SKM-1 (cell line): ENCODE measurements around the gene POLD2.
"Not testable (repeated sequence)": the region's sequence is repeated elsewhere in the genome, so short reads cannot be mapped to it uniquely, and the experiment has no call there.

Source experiments
- DNase-seq: peaks from one replicate; lab custom pipeline; 2025; ENCODE audit not compliant: unreplicated experiment; lab: John Stamatoyannopoulos, UW

The POLD2 gene

DNA sequence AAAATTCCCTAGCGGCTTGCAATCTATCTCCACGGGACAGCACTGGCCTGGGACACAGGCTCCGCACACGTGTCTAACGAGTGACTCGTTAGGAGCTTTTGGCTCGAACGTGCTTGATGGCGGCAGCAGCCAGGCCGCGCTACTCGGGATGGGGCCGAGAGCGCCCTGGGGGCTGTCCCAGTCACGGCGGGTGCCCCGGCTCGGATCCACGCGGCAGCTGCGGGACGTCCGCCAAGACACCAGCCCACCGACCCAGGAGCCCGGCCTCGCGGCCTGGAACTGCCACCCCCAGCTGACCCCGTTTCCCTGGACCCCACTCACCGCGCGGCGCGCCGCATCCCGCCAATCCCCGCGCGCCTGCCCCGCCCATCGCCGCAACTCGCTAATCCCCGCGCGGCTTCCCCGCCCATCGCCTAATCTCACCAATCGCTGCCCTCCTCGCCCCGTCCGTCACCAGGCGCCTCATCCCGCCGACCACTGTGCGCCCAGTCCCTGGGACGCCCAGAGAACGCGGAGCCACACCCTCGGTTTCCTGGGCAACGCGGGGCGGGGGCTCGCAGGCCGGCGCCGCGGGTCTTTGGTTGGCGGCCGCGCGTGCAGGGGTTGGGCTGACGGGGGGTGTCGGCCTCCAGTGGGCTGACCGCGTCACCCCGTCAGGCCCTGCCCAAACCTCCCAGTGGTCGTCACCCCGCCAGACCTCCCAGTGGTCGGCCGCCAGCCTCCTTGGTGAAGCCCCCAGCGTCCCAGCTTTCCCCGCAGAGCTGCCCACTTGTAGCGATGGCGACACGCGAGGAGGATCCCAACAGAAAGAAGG, at the start of gene POLD2:
Gene POLD2, minus strand, starts transcription at position 359 of the 814 bp plus-strand sequence. CDS start 1,495 bp downstream, outside the sequence.
- DNase-seq: peak; percentile 83

DNA sequence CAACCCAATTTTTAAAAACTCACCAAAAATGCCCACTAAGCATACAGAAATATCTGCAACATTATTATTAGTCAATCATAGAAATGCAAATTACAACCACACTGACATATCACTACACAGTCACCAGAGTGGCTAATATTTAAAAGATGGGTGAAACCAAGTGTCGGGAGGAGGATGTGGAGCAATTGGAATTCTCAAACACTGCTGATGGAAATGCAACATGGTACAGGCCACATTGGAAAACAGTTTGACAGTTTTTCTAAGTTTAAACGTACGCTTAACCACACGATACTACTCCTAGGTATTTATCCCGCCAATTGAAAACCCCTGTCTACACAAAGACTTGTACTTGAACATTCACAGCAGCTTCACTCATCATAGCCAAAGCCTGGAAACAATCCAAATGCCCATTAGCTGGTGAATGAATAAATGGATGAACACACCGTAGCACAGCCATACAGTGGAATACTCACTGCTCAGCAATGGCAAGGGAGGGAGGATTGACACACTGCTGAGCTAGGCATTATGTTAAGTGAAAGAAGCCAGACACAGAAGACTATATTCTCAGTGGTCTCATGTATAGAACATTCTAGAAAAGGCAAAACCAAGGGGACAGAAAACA, 49.6 kb upstream of the POLD2 start:
- no peak for DNase-seq

GRCh38 chr7:44172352-44172751, 49.0 kb upstream of the POLD2 start:
- no peak for DNase-seq

DNA sequence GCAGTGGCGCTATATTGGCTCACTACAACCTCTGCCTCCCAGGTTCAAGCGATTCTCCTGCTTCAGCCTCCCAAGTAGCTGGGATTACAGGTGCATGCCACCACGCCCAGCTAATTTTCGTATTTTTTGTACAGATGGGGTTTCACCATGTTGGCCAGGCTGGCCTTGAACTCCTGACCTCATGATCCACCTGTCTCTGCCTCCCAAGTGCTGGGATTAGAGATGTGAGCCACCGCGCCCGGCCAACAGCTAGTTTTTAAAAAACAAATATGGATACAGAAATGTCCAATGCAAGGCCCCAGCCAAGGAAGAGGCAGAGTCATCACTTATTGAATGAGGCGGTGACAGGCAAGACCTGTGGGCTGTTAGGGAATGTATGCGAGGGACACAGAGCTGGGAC, 48.6 kb upstream of the POLD2 start:
- not testable (repeated sequence) for DNase-seq

DNA sequence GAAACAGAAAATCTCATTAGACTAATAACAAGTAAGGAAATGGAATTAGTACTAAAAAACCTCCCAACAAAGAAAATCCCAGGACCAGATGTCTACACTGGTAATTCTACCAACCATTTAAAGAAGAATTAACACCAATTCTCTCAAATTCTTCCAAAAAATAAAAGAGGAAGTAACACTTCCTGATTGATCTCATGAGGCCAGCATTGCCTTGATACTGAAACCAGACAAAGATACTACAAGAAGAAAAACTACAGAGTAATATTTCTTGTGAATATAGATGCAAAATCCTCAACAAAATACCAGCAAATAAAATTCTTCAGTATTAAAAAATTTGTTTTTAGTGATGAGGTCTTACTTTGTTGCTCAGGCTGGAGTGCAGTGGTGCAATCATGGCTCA, 44.6 kb upstream of the POLD2 start:
- no peak for DNase-seq

GRCh38 chr7:44163591-44163990, 40.2 kb upstream of the POLD2 start:
- no peak for DNase-seq

GRCh38 chr7:44162785-44163395, 39.5 kb upstream of the POLD2 start:
- no peak for DNase-seq

- no peak for DNase-seq
Observed at GRCh38 chr7:44162179-44162578, 38.8 kb upstream of the POLD2 start.

DNA sequence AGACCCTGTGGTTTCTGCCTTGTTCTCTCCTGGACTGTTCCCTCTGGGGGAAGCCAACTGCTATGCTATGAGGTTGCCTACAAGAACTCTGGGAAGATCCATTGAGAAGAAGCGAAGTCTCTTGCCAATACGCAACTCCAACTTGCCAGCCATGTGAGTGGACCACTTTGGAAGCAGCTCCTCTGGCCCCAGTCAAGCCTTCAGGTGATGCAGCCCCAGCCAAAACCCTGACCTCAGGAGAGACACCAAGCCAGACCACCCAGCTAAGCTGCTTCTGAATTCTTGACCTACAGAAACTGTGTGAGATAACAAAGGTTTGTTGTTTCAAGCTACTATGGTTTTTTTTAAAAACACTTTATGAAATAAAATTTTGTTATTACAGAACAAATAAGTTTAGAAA, 38.0 kb upstream of the POLD2 start:
- DNase-seq: no peak

- no peak for DNase-seq
Observed at GRCh38 chr7:44159824-44160630, 36.7 kb upstream of the POLD2 start.

DNA sequence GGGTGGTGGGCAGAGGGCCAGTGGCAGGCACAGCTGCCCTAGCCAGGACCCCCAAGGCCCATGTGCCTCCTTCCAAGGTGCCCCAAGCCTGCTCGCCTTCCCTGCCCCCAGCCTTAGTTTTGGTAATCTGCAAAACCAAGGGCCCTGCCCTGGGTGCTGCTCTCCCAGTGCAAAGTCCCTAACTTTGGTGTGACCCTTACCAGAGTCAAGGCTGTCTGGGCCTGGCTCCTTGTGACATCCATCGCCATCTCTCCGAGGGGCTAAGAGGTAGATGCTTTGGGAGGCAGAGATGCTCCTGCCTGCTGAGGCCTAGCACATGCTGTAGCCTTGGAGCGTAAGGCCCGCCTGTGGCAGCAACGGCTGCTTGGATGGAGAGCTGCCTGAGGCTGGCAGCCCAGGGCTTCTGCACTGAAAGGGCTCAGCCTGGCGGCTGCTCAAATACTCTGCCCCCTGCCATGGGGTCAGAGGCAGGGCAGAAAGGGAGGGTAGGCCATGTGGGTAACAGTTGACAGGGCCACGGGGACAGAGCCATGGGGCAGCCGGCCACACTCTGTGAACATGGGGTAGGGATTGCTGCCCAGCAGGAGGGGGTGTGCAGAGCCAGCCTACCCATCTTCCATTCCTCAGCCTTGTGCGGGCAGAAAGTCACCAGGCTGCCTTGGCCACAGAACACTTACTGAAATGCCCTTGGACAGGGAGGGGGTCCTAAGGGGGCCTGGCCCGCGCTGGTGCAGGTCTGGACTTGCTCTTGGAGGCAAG, 35.7 kb upstream of the POLD2 start:
- DNase-seq: no peak

DNA sequence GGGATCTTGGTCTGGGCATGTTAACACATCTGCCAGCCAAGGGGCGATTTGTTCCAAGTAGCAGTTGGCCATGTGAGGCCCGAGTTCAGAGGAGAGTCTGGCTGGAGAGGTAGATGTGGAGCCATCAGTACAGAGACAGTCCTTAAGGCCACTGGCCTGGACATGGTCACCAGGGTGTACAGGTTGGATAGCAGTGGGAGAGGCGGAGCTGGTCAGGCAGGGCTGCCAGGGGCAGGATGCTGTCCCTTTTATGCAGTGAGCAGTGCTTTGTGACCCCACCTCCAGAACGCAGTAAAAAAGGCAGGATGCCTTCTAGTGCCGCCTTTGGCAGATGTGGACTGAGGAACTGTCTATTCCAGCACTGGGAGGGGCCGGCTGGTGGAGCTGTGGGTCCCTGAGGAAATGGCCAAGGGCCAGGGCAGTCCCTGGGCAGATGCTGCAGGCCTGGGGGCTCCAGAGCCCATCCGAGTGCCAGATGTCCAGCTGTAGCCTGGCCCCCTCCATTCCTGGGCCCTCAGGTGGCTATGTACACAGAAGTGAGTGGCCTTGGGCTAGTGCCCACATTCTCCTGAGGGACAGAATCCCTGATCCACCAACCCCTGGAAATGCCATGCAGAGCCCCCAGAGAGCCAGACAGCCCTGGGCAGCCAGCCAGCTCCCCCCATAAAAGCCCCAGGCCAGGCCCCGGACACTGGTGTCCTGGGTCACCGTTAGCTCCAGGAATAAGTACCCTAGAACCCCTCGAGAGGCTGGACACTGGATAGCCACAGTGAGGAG, 34.9 kb upstream of the POLD2 start:
- DNase-seq: no peak

DNA sequence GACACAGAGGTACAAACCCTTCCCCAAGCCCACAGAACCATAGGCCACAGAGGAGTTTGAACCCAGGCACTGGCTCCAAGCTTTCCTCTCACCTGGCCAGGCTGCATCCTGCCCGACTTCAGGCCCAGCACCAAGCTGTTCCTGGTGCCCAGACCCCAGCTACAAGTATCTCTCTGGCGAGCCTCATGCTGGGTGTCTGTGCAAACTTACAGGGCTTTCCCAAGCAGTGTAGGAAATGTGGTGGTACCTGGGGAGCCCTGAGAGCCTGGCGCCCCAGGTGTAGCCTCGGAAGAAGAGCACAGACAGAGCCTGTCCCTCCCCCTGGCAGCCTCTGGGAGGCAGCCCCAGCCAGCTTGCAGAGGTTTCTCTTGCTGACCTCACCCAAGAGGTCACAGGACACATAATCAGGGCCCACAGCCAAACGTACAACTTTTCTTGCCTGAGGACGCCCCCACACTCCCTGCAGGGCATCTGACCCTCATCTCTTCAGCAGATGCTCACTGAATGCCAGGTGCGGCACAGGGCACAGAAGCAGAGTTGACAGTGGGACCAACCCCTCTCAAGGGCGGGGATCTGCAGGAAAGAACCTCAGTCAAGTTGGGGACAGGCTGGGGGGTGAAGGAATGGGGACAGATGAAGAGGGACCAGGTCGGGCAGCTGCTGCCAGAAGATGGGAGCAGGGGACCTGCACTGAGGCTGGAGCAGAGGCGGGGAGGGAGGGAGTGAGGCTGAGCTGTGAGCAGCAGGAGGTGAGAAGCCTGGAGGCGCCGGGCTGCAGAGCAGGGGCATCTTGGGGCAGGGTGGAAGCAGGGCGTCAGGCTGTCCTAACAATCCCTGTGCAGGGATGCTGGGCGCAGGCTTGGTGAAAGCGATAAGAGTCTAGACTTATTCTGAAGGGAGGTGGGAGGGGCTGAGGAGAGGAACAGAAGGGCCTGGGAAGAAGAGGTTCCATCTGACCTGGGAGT, 34.0 kb upstream of the POLD2 start:
- DNase-seq: no peak

DNA sequence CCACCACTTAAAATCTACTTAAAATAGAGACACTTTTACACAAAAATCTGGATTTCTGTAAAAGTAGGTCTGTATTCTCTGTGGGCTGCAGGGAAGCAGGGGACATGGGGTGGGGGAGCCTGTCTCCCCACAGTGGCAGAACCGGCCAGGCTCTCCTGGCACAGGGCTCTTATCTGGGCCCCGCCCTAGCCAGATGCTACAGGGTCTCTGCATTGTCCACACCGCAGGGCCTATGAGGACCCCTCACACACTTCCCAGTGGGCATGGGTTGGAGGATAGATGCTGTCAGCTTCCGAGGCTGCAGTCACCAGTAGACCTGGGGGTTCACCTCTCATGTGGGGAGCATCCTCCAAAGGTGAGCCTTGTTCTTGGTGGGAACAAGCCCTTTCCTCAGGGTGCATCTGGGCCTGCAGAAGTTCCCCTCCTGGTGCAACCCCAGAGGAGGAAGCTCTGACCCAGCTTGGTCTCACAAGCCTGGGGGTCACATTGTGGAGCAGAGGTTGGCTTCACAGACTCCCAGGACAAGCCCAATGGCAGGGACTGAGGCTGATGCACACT, 33.2 kb upstream of the POLD2 start:
- DNase-seq: no peak

- DNase-seq: no peak
Observed at GRCh38 chr7:44155191-44156185, 32.1 kb upstream of the POLD2 start.

GRCh38 chr7:44154703-44155102, 31.4 kb upstream of the POLD2 start:
- no peak for DNase-seq

GRCh38 chr7:44153948-44154335, 30.6 kb upstream of the POLD2 start:
- no peak for DNase-seq
